Measurements from ENCODE around the gene CRHR1.

The CRHR1 gene

GRCh38 chr17:45814622-45815606, 30.8 kb downstream of the CRHR1 start:
- TF ChIP-seq CTCF (IDR thresholded peaks at IDR 0.05; ENCODE audit: insufficient read depth, low read length, poor library complexity, severe bottlenecking) (no peak), EZH2phosphoT487 (conservative IDR thresholded peaks at IDR 0.05; ENCODE audit: low read length) (no peak)

GRCh38 chr17:45815752-45816151, 31.6 kb downstream of the CRHR1 start:
- Histone ChIP-seq H3K36me3 (ENCODE audit: low read length) (no peaks in the 10 kb centered on the region), H3K9me2 (replicated peaks; ENCODE audit: insufficient read depth, low read length) (no peaks in the 10 kb centered on the region), H4K20me1 (ENCODE audit: low read depth, low read length) (no peaks in the 10 kb centered on the region), H3F3A (ENCODE audit: insufficient read depth) (no peaks in the 10 kb centered on the region), H3K9me3 (ENCODE audit: insufficient read depth, low read length) (no peaks in the 10 kb centered on the region), H3K4me3 (ENCODE audit: insufficient read depth, low read length, poor library complexity, severe bottlenecking) (no peak overlapping the region), H3K27me3 (ENCODE audit: low read length) (no peaks in the 10 kb centered on the region), H3K4me2 (ENCODE audit: low read depth, low read length, poor library complexity, severe bottlenecking) (no peak overlapping the region), H3K27ac (ENCODE audit: low read depth, low read length) (no peak overlapping the region), H3K9ac (ENCODE audit: low read length) (no peak overlapping the region), H3K79me2 (ENCODE audit: insufficient read depth, low read length) (no peaks in the 10 kb centered on the region), H2AFZ (ENCODE audit: low read depth, low read length, severe bottlenecking) (no peak overlapping the region)
- TF ChIP-seq EZH2phosphoT487 (conservative IDR thresholded peaks at IDR 0.05; ENCODE audit: low read length) (no peak), CTCF (IDR thresholded peaks at IDR 0.05; ENCODE audit: insufficient read depth, low read length, poor library complexity, severe bottlenecking) (no peak)

More at GRCh38 chr17:45814622-45815606, 30.8 kb downstream of the CRHR1 start:
- no peak overlapping the region for H3K9ac ChIP-seq (ENCODE audit: low read length)
- no peaks in the 10 kb centered on the region for H3F3A ChIP-seq (ENCODE audit: insufficient read depth)
- no peaks in the 10 kb centered on the region for H4K20me1 ChIP-seq (ENCODE audit: low read depth, low read length)
- H3K4me2 ChIP-seq (ENCODE audit: low read depth, low read length, poor library complexity, severe bottlenecking) = no peak overlapping the region
- no peaks in the 10 kb centered on the region for H3K9me3 ChIP-seq (ENCODE audit: insufficient read depth, low read length)
- no peaks in the 10 kb centered on the region for H3K27me3 ChIP-seq (ENCODE audit: low read length)
- H2AFZ ChIP-seq (ENCODE audit: low read depth, low read length, severe bottlenecking) = no peak overlapping the region
- no peak overlapping the region for H3K4me3 ChIP-seq (ENCODE audit: insufficient read depth, low read length, poor library complexity, severe bottlenecking)
- H3K27ac ChIP-seq (ENCODE audit: low read depth, low read length) = no peak overlapping the region
- H3K9me2 ChIP-seq (replicated peaks; ENCODE audit: insufficient read depth, low read length) = no peaks in the 10 kb centered on the region
- H3K79me2 ChIP-seq (ENCODE audit: insufficient read depth, low read length) = no peaks in the 10 kb centered on the region
- H3K36me3 ChIP-seq (ENCODE audit: low read length) = no peaks in the 10 kb centered on the region

- H3K27ac ChIP-seq (ENCODE audit: low read depth, low read length) = no peak overlapping the region
- H3F3A ChIP-seq (ENCODE audit: insufficient read depth) = no peaks in the 10 kb centered on the region
- no peaks in the 10 kb centered on the region for H3K79me2 ChIP-seq (ENCODE audit: insufficient read depth, low read length)
- H2AFZ ChIP-seq (ENCODE audit: low read depth, low read length, severe bottlenecking) = no peak overlapping the region
- no peak for TF ChIP-seq EZH2phosphoT487 (conservative IDR thresholded peaks at IDR 0.05; ENCODE audit: low read length)
- no peak overlapping the region for H3K4me3 ChIP-seq (ENCODE audit: insufficient read depth, low read length, poor library complexity, severe bottlenecking)
- no peak overlapping the region for H3K4me2 ChIP-seq (ENCODE audit: low read depth, low read length, poor library complexity, severe bottlenecking)
- no peak overlapping the region for H3K9ac ChIP-seq (ENCODE audit: low read length)
- no peaks in the 10 kb centered on the region for H3K9me3 ChIP-seq (ENCODE audit: insufficient read depth, low read length)
- H4K20me1 ChIP-seq (ENCODE audit: low read depth, low read length) = no peaks in the 10 kb centered on the region
- H3K27me3 ChIP-seq (ENCODE audit: low read length) = no peaks in the 10 kb centered on the region
- H3K9me2 ChIP-seq (replicated peaks; ENCODE audit: insufficient read depth, low read length) = no peaks in the 10 kb centered on the region
- no peaks in the 10 kb centered on the region for H3K36me3 ChIP-seq (ENCODE audit: low read length)
Observed at GRCh38 chr17:45818041-45818440, 33.9 kb downstream of the CRHR1 start.

GRCh38 chr17:45818699-45819098, 34.6 kb downstream of the CRHR1 start:
- Histone ChIP-seq H4K20me1 (ENCODE audit: low read depth, low read length) (no peaks in the 10 kb centered on the region), H3K4me2 (ENCODE audit: low read depth, low read length, poor library complexity, severe bottlenecking) (no peak overlapping the region), H3K27ac (ENCODE audit: low read depth, low read length) (no peak overlapping the region), H3K4me3 (ENCODE audit: insufficient read depth, low read length, poor library complexity, severe bottlenecking) (no peak overlapping the region), H3K9ac (ENCODE audit: low read length) (no peak overlapping the region), H3K79me2 (ENCODE audit: insufficient read depth, low read length) (no peaks in the 10 kb centered on the region), H3K9me2 (replicated peaks; ENCODE audit: insufficient read depth, low read length) (no peaks in the 10 kb centered on the region), H3K9me3 (ENCODE audit: insufficient read depth, low read length) (no peaks in the 10 kb centered on the region), H2AFZ (ENCODE audit: low read depth, low read length, severe bottlenecking) (no peak overlapping the region), H3F3A (ENCODE audit: insufficient read depth) (no peaks in the 10 kb centered on the region), H3K27me3 (ENCODE audit: low read length) (no peaks in the 10 kb centered on the region), H3K36me3 (ENCODE audit: low read length) (no peaks in the 10 kb centered on the region)
- TF ChIP-seq EZH2phosphoT487 (conservative IDR thresholded peaks at IDR 0.05; ENCODE audit: low read length) (no peak), CTCF (IDR thresholded peaks at IDR 0.05; ENCODE audit: insufficient read depth, low read length, poor library complexity, severe bottlenecking) (no peak)
